T-helper 1 cell treated with Interleukin-12 subunit alpha and Interleukin-12 subunit beta and Interleukin-4 antibody, amounts not matched to agents 30 ng/mL and 1 ng/mL, for 36 hours (primary cell): ENCODE results near the gene MED22. TPM values are rescaled to one million over a fixed set of nuclear protein-coding genes. Genes with fewer than 3 reads are reported as not detected.
"Not testable (repeated sequence)": the region's sequence is repeated elsewhere in the genome, so short reads cannot be mapped to it uniquely, and the experiment has no call there.

Source experiments
- intact Hi-C: fragments of 100-400 bp; cut with micrococcal nuclease; formaldehyde crosslinking; loops from one replicate; pipeline ENCODE4 v1.15.1; 2024
- total RNA-seq: library from RNA; stranded (reverse); gene quantifications from 2 replicates; pipeline ENCODE4 v1.2.3, GENCODE V29; 2022

MED22 gene
- total RNA-seq, 1 donor from 2014 or later: 31.4 TPM

DNA sequence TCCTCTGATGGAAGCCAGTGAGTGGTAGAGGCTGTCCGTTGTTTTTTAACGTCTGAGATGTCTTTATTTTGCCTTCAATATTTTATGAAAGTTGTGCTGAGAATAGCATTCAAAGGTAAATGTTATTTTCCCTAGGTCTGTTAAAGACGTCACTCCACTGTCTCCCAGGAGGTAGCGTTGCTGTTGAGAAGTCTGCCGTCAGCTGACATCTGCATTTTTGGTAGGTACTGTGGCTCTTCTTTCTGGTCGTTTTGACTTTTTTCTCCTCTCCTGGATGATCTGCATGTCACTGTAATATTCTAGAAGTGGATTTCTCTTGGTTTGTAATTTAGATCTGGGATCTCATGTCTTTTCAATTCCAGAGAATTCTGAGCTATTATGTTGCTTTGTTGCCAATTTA is 38.3 kb downstream of the MED22 start:
- intact Hi-C loops: no loop called here

DNA sequence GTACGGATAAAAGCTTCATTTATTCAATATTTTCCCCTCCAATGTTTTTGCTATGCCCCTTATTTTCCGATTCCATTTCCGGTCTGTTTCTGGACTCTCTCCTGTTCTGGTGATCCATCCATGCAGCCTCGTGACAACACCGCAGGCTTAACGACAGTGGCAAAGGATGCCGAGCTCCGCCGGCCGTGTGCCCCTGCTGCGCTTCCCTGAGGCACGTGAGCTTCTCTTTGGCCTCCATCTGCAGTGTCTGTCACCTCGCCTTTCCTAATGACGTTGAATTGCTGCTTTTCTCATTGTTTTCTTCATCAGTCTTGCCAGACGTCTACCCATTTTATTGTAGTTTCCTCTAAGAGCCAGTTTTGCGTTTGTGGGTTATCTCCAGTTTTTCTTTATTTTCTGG is 40.6 kb downstream of the MED22 start:
- intact Hi-C loops: no loop called here

DNA sequence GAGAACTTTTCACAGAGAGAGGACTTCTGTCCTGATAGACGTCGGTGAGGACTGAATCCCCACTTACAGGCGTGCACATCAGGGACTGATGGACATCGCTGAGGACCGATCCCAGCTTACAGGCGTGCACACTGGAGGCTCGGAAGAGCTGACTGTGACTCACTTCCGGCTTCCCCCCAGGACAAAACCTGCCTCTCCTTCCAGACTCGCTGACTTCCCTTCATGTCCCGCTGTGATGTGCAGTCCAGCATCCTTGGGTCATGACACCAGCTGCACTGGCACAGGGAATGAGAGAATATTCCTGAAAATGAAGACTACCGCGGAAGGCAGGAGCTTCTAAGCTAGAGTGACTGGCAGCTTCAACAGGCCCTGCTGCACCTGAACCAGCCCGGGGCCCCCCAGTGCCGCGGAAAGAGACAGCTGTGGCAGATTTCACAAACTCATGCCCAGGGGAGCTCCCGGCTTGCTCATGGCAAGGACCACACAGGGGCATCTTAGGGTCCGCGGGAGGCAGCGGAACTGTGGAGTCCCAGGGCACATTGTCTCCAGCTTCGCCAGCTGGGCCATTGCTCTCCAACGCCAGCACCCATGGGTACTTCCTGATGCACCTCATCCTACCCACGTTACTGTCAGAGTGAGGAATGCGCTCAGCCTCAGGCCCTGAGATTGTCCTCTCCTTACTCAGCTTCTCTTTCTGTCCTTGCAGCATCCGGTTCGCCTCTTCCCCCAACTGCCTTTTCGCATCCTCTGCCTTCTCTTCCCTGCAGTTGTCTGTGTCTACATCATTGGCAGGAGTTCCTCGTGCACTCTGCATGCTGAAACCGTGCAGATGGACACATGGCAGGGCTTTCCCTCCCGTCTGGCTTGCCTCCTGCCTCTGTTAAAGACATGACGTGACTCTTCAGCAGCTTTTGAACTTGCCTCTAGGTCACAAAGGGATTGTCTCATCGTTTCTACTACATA is 41.4 kb downstream of the MED22 start:
- intact Hi-C loops: no loop called here

DNA sequence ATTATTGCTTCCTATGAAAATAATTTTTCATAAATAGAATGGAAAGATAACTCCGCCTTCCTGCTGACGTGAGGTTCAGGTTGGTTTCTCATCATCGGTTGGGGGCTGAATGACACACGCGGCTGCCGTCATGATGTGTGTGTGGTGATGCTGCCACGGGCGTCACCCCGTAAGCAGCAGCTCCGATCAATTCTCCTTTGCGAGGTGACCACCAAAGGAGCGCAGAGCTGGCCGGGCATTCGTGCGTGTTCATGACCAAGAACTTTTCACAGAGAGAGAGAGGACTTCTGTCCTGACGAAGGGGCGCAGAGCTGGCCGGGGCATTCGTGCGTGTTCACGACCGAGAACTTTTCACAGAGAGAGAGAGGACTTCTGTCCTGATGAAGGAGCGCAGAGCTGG is 42.2 kb downstream of the MED22 start:
- intact Hi-C loops: no loop called here

DNA sequence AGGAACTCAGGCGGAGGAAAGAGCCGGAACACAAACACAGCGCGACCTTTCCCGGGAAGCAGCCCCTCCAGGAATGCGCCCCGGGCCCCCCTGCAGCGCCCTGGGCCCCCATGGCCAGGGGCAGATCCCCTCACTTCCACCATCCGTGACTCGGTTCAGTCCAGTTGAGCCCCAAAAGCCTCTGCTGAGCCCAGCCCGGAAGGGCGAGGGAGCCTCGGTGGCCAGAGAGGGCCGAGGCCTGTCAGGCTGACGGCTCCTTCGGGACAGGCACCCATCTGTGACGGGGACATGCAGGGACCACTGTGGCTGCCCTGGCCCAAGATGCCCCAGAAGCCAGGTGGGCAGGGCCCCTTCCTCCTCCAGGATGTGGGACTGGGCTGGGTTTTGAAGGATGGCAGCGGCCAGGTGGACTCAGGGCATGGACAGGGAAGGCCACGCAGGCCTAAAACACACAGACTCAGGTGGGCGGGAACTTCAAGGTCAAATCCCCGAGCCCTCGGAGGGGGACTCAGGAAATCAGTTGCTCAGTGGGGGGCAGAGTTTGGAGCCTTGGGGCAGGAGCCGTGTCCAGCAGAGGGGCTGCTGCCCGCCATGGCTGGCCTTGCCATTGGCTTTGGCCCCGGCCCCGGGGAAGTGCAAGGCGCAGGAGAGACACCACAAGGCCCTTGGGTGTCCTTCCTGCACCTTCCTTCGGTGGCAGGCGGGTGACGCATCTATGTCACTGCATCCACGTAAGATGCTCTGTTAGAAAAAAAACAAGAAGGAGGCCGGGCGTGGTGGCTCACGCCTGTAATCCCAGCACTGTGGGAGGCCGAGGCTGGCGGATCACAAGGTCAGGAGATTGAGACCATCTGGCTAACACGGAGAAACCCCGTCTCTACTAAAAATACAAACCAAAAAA is 43.2 kb downstream of the MED22 start:
- intact Hi-C loops: no loop called here

DNA sequence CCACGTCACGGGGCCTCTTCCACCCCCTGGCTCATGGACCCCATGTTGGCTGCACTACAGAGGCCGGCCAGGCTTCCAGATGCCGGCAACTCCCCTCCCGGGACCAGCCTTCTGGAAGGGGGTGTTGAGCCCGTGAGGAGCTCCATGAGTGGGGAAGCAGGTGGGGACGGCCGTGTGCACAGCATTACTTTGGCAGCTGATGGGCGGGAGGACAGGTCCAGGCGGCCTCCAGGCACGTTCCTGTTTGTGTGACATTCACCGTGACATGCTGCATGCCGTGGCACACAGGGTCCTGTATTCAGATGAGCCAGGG is 43.8 kb downstream of the MED22 start:
- intact Hi-C loops: no loop called here

DNA sequence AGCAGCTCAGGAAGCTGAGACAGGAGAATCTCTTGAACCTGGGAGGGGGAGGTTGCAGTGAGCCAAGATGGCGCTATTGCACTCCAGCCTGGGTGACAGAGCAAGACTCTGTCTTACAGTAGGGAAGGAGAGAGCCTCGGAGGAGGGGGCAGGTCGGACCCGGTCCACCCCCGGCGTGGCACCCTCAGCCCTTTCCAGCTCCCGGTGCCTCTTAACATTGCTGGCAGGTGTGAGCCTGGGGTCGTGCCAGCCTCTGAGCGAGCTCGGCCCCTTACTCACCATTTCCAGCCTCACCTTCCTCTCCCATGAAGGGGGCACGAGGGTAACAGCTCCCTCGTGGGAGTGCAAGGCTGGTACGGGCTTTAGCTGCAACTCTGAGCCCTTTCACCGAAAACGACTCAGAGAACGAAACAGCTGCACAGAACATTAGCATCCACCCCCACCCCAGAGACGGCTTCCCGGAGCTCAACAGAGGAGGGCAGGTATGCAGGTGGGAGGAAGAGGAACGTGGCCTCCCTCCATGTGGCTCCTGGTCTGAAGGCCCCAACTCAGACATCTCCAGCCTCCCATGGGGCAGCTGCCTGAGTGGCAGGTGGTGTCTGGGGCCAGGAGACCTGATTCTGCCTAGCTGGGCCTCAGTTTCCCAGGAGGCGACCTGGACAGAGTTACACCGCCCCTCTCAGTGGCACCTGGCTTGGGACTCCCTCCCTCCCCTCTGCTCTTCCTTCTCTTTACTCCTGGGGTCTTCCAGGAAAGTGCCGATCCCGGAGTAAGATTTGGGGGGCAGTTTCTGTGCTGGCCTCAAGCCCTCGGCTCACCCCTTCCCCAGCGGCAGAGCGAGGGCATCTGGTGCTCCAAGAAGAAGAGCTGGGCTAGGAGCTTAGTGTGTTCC is 44.4 kb downstream of the MED22 start:
- intact Hi-C loops: no loop called here

DNA sequence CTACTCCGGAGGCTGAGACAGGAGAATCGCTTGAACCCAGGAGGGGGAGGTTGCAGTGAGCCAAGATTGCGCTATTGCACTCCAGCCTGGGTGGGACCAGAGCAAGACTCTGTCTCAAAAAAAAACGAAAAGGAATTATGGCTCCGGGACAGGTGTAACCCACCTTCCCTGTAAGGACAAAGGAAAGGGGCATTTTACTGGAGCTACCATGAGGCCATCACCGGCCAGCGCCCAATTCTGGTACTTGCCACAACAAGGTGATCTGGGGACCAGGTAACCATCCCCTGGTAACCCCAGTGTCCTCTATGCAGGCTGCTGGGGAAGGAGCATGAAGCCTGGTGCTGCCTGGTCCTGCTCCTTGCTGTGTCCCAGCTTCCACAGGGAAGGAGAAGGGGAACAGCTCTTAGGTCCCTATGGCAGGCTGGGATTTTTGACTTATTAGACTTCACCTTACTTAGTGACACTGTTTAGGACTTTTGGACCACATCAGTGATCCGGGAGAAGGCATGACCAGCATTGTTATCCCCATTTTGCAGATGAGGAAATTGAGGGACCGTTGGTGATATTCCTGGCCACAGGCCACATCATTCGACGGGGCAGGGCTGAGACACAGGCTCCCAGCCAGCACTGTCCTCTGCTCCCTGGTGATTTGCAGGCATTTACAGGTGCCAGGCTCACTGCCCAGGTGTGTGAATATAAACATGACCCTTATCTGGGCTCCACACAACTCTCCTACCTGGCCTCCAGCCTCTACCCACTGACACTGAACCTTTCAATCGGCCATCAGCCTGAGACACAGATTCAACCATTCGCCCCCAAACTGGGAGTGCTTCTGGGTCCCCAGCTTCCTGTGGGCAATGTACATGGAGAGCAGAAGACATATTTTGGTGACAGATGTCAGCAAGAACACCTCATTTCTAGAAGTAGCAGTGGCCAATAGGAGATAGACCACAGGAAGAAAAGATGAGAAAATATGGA is 46.4 kb downstream of the MED22 start:
- intact Hi-C loops: no loop called here

DNA sequence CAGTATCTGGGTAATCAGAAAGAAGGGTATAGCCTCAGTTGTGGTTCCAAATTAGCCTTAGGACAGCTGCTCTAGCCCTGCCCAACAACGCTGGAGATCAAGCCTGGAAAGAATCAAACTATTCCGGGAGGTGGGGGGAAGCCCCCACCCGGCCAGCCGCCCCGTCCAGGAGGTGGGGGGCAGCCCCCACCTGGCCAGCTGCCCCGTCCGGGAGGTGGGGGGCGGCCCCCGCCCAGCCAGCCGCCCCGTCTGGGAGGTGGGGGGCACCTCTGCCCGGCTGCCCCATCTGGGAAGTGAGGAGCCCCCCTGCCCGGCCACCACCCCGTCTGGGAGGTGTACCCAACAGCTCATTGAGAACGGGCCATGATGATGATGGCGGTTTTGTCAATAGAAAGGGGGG is 47.9 kb downstream of the MED22 start:
- intact Hi-C loops: not testable (repeated sequence)

DNA sequence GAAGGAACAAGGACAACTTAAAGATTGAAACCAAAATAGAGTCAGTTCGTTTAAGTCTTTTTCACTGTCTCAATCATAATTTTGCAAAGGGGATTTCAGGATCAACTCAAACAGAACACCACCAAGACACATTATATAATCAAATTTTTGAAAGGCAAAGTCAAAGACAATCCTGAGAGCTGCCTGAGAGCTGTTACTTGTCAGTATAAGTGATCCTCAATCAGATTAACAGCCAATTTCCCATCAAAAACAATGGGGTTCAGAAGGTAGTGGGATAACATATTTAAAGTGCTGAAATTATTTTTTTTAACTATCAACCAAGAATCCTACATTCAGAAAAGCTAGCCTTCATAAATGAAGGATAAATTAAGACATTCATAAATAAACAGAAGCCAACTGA is 53.7 kb downstream of the MED22 start:
- intact Hi-C loops: no loop called here

DNA sequence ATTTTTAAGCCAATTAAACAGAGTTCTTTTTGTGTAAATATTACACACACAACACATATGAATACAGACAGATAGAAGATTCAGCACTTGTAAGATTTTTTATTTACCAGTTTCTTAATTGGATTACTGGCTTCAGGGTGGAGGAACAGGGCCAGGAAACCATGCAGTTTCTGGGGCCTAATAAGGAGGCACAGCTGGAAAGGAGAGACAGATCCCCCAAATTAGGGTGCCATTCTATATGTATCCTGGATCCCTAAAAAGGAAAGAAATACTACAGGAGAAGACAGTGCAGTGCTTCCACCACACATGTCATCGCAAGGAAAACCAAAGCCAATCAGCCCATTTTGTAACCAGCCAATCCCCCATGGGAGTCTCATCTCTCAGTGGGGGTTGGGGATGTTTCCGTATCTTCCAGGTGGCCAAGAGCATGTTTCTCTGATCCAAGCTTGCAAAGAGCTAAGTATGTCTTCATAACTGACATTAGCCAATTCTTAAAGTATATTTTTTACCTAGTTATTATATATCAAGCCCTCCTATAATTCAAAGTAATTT is 57.1 kb downstream of the MED22 start:
- intact Hi-C loops: no loop called here

Other genes starting within 250 kb of the MED22 start
- gene RALGDS, start 226.9 kb downstream of the MED22 start, total RNA-seq: 128 and 143 TPM in 2 replicates
- gene GBGT1, start 184.2 kb downstream of the MED22 start, total RNA-seq: 14.3 and 15.4 TPM in 2 replicates
- gene OBP2B, start 138.9 kb downstream of the MED22 start, total RNA-seq: not detected in 2 replicates
- gene ABO, start 72.9 kb downstream of the MED22 start, total RNA-seq: 2.1 and 2.5 TPM in 2 replicates
- 14.9 and 15.6 TPM in 2 replicates for gene SURF6, start 11.9 kb downstream of the MED22 start, total RNA-seq
- gene RPL7A, start 87 bp upstream of the MED22 start, total RNA-seq: 1,761 and 1,774 TPM in 2 replicates
- 40.7 and 46.9 TPM in 2 replicates for gene SURF1, start 8.4 kb upstream of the MED22 start, total RNA-seq
- gene SURF2, start 8.4 kb upstream of the MED22 start, total RNA-seq: 17.5 and 21.2 TPM in 2 replicates
- 227 and 232 TPM in 2 replicates for gene SURF4, start 27.9 kb upstream of the MED22 start, total RNA-seq
- gene STKLD1, start 28.2 kb upstream of the MED22 start, total RNA-seq: 0.39 and 1.3 TPM in 2 replicates
- 24.0 and 26.3 TPM in 2 replicates for gene REXO4, start 69.9 kb upstream of the MED22 start, total RNA-seq
- gene ADAMTS13, start 74.2 kb upstream of the MED22 start, total RNA-seq: 1.7 and 2.5 TPM in 2 replicates
- gene CACFD1, start 111.8 kb upstream of the MED22 start, total RNA-seq: 0.78 and 1.3 TPM in 2 replicates
- gene SLC2A6, start 131.0 kb upstream of the MED22 start, total RNA-seq: 3.2 and 4.2 TPM in 2 replicates
- not detected in 2 replicates for gene MYMK, start 176.8 kb upstream of the MED22 start, total RNA-seq
- gene ADAMTSL2, start 186.6 kb upstream of the MED22 start, total RNA-seq: not detected in 2 replicates